ENCODE data around the gene CLINT1. TPM values are rescaled to one million over a fixed set of nuclear protein-coding genes. Genes with fewer than 3 reads are reported as not detected.

The CLINT1 gene
- polyA plus RNA-seq, 4 donors, result 37.3 to 145 (median 67.7) TPM

GRCh38 chr5:157802736-157803135, 56.2 kb downstream of the CLINT1 start:
- H3K36me3 ChIP-seq (ENCODE audit: control insufficient read depth in 3 of 3, insufficient read depth in 2 of 3, low read depth in 1 of 3, low read length in 3 of 3), result peaks cover 2 to 16% (median 12%) of the 10 kb centered on the region in 3 donors
- H3K27ac ChIP-seq (ENCODE audit: low read depth in 1 of 3, low read length in 2 of 3), result no peak overlapping the region
- H3K9me3 ChIP-seq (ENCODE audit: control insufficient read depth in 2 of 2, insufficient read depth in 1 of 2, low read depth in 1 of 2, low read length in 1 of 2), result no peaks in the 10 kb centered on the region
- no peak overlapping the region for H3K4me3 ChIP-seq (ENCODE audit: low read depth in 1 of 3, low read length in 3 of 3)
- DNase-seq (no peak), FAIRE-seq (no peak)
- 94 to 95% (median 94%) methylated on average over 6 of the region's 6 CpGs for WGBS, 3 donors
- no peaks in the 10 kb centered on the region for H3K27me3 ChIP-seq (ENCODE audit: control insufficient read depth in 3 of 3, insufficient read depth in 3 of 3, low read length in 3 of 3)
- no peaks in the 10 kb centered on the region for H3K4me1 ChIP-seq (ENCODE audit: control insufficient read depth in 3 of 3, insufficient read depth in 2 of 3, low read depth in 1 of 3, low read length in 2 of 3)

DNA sequence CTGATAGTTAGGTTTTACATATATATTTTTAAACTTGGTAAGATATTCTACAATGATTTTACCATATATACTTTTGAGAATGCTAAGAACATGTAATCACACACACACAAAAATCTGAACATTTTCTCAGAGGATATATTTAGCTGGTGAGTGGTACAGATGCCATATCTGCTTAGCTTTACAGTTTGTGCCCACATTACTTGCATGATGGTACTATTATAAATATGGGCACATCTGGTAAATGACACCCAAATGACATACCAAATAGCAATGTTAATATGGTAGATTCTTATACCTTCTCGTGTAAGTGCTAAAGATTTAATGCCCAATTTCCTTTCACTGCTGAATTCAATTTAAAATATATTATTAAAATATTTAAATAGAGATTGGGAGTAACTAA, 58.8 kb downstream of the CLINT1 start:
- DNase-seq (no peak), FAIRE-seq (no peak)
- WGBS, 3 donors, result 71 to 82% (median 78%) methylated on average over 1 of the region's 1 CpG

DNA sequence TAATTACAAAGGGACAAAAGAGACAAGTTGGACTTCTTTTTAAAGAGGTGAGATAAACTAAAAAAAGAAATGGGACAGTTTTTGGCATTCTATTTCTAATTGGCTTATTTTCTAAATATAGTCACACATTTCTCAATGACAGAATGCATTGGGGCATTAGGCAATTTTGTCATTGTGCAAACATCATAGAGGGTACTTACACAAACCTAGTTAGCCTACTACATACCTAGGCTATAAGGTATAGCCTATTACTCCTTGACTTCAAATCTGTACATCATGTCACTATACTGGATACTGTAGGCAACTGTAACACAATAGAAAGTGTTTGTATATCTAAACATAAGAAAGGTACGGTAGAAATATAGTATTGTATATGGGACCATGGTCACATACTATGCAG, 59.4 kb downstream of the CLINT1 start:
- no peak overlapping the region for H3K27ac ChIP-seq (ENCODE audit: low read depth in 1 of 3, low read length in 2 of 3)
- H3K4me3 ChIP-seq (ENCODE audit: low read depth in 1 of 3, low read length in 3 of 3), result no peak overlapping the region
- no peaks in the 10 kb centered on the region for H3K9me3 ChIP-seq (ENCODE audit: control insufficient read depth in 2 of 2, insufficient read depth in 1 of 2, low read depth in 1 of 2, low read length in 1 of 2)
- 90 to 97% (median 95%) methylated on average over 1 of the region's 1 CpG for WGBS, 3 donors
- peaks cover 2 to 21% (median 5%) of the 10 kb centered on the region in 3 donors for H3K36me3 ChIP-seq (ENCODE audit: control insufficient read depth in 3 of 3, insufficient read depth in 2 of 3, low read depth in 1 of 3, low read length in 3 of 3)
- DNase-seq (no peak), FAIRE-seq (no peak)
- H3K27me3 ChIP-seq (ENCODE audit: control insufficient read depth in 3 of 3, insufficient read depth in 3 of 3, low read length in 3 of 3), result no peaks in the 10 kb centered on the region
- no peaks in the 10 kb centered on the region for H3K4me1 ChIP-seq (ENCODE audit: control insufficient read depth in 3 of 3, insufficient read depth in 2 of 3, low read depth in 1 of 3, low read length in 2 of 3)

More for the DNA sequence above, 58.8 kb downstream of the CLINT1 start:
- Histone ChIP-seq H3K27me3 (ENCODE audit: control insufficient read depth in 3 of 3, insufficient read depth in 3 of 3, low read length in 3 of 3) (no peaks in the 10 kb centered on the region), H3K36me3 (ENCODE audit: control insufficient read depth in 3 of 3, insufficient read depth in 2 of 3, low read depth in 1 of 3, low read length in 3 of 3) (peaks cover 2 to 23% (median 5%) of the 10 kb centered on the region in 3 donors), H3K27ac (ENCODE audit: low read depth in 1 of 3, low read length in 2 of 3) (no peak overlapping the region), H3K4me3 (ENCODE audit: low read depth in 1 of 3, low read length in 3 of 3) (no peak overlapping the region), H3K4me1 (ENCODE audit: control insufficient read depth in 3 of 3, insufficient read depth in 2 of 3, low read depth in 1 of 3, low read length in 2 of 3) (no peaks in the 10 kb centered on the region), H3K9me3 (ENCODE audit: control insufficient read depth in 2 of 2, insufficient read depth in 1 of 2, low read depth in 1 of 2, low read length in 1 of 2) (no peaks in the 10 kb centered on the region)

DNA sequence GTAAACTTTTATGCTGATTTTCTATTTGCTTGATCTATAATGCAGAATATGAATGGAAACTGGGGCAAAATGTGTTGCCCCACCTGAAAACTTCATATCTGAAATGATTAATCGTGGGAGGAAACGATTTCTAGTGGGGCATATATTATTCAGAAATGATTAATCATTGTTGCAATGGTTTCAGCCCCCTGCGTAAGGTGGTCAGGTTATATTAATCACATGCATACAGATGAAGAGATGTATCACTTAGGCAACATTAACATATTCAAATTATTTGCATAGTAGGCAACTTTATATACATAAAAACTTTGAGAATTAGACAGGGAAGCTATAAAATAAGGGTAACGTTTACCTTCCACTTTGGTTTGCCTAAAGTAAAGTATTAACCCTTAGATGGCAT, 65.6 kb downstream of the CLINT1 start:
- DNase-seq (no peak), FAIRE-seq (no peak)
- 56 to 64% (median 62%) methylated on average over 4 of the region's 4 CpGs for WGBS, 3 donors
- Histone ChIP-seq H3K36me3 (ENCODE audit: control insufficient read depth in 3 of 3, insufficient read depth in 2 of 3, low read depth in 1 of 3, low read length in 3 of 3) (peaks cover 2 to 25% (median 13%) of the 10 kb centered on the region in 3 donors), H3K27me3 (ENCODE audit: control insufficient read depth in 3 of 3, insufficient read depth in 3 of 3, low read length in 3 of 3) (no peaks in the 10 kb centered on the region), H3K4me3 (ENCODE audit: low read depth in 1 of 3, low read length in 3 of 3) (no peak overlapping the region), H3K9me3 (ENCODE audit: control insufficient read depth in 2 of 2, insufficient read depth in 1 of 2, low read depth in 1 of 2, low read length in 1 of 2) (no peaks in the 10 kb centered on the region), H3K4me1 (ENCODE audit: control insufficient read depth in 3 of 3, insufficient read depth in 2 of 3, low read depth in 1 of 3, low read length in 2 of 3) (no peaks in the 10 kb centered on the region), H3K27ac (ENCODE audit: low read depth in 1 of 3, low read length in 2 of 3) (no peak overlapping the region)

DNA sequence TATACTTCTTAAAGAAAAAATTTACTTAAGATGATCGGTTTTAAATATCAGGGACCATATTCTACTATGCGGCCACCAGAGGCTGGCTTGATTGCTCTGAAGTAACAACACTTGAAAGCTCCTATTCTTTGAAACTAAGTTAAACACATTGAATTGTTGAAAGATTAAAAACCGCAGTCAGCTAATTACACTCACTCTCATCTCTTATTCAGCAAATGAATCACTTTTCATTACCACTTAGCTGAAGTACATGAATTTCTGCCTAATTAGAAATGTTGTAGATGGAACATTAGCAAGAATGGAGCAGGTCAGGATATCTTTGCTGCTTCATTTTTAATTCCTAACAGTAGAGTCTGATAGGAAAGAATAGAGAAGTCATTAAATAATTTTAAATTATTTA, 73.1 kb downstream of the CLINT1 start:
- FAIRE-seq (no peak), DNase-seq (no peak)
- WGBS, 3 donors, result 91 to 96% (median 94%) methylated on average over 3 of the region's 3 CpGs
- no peak overlapping the region for H3K4me3 ChIP-seq (ENCODE audit: low read depth in 1 of 3, low read length in 3 of 3)
- H3K36me3 ChIP-seq (ENCODE audit: control insufficient read depth in 3 of 3, insufficient read depth in 2 of 3, low read depth in 1 of 3, low read length in 3 of 3), result peaks cover 0 to 18% (median 16%) of the 10 kb centered on the region in 3 donors
- H3K27ac ChIP-seq (ENCODE audit: low read depth in 1 of 3, low read length in 2 of 3), result no peak overlapping the region
- no peaks in the 10 kb centered on the region for H3K4me1 ChIP-seq (ENCODE audit: control insufficient read depth in 3 of 3, insufficient read depth in 2 of 3, low read depth in 1 of 3, low read length in 2 of 3)
- H3K27me3 ChIP-seq (ENCODE audit: control insufficient read depth in 3 of 3, insufficient read depth in 3 of 3, low read length in 3 of 3), result no peaks in the 10 kb centered on the region
- no peaks in the 10 kb centered on the region for H3K9me3 ChIP-seq (ENCODE audit: control insufficient read depth in 2 of 2, insufficient read depth in 1 of 2, low read depth in 1 of 2, low read length in 1 of 2)

DNA sequence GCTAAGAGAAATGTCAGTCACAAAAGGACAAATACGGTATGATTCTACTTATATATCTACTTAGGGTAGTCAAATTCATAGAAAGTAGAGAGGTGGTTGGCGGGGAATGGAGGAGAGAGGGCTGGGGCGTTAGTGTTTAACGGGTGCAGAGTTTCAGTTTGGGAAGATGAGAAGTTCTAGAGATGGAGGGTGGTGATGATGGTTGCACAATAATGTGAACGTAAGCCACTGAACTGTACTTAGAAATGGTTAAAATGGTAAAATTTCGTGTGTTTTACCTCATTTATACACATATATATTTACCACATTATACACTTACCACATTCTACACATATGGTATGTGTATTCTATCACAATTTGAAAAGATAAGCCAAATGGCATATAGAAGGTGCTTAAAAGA, 79.7 kb downstream of the CLINT1 start:
- Histone ChIP-seq H3K4me1 (ENCODE audit: control insufficient read depth in 3 of 3, insufficient read depth in 2 of 3, low read depth in 1 of 3, low read length in 2 of 3) (no peaks in the 10 kb centered on the region), H3K4me3 (ENCODE audit: low read depth in 1 of 3, low read length in 3 of 3) (no peak overlapping the region), H3K27ac (ENCODE audit: low read depth in 1 of 3, low read length in 2 of 3) (no peak overlapping the region), H3K9me3 (ENCODE audit: control insufficient read depth in 2 of 2, insufficient read depth in 1 of 2, low read depth in 1 of 2, low read length in 1 of 2) (no peaks in the 10 kb centered on the region), H3K36me3 (ENCODE audit: control insufficient read depth in 3 of 3, insufficient read depth in 2 of 3, low read depth in 1 of 3, low read length in 3 of 3) (peaks cover 0 to 5% (median 0%) of the 10 kb centered on the region in 3 donors), H3K27me3 (ENCODE audit: control insufficient read depth in 3 of 3, insufficient read depth in 3 of 3, low read length in 3 of 3) (no peaks in the 10 kb centered on the region)
- FAIRE-seq, result no peak
- 78 to 85% (median 84%) methylated on average over 6 of the region's 6 CpGs for WGBS, 3 donors
- DNase-seq, result no peak

DNA sequence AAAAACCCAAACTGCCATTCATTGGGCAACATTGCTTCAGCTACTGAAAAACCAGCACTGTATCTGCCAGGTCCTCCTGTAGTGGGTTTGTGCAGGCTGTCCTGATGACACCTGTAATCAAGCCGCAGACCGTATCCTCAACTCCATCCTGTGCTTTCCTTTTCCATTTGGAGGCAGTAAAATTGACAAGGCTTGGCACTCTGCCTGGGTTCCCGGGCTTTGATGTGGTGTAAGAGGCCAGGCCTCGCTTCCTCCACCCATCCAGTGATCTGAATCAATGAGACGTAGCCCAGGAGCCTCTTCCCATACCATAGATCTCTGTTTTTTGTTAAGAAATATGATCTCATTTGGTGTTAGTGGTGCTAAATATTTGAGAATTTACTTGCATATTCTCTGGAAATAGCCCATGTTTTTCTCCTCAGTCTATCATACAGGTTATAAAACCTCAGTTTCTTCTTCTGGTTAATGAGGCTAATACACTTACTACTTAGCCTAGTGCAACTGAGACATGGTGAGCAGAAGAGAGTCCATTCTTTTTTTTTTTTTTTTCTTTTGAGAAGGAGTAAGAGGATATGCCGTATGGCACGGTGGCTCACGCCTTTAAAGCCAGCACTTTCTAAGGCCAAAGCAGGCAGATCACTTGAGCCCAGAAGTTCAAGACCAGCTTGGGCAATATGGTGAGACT, 80.7 kb downstream of the CLINT1 start:
- no peaks in the 10 kb centered on the region for H3K4me1 ChIP-seq (ENCODE audit: control insufficient read depth in 3 of 3, insufficient read depth in 2 of 3, low read depth in 1 of 3, low read length in 2 of 3)
- DNase-seq, result peak in 1 of 2 donors; percentile 69
- FAIRE-seq, result no peak
- 39 to 62% (median 53%) methylated on average over 8 of the region's 8 CpGs for WGBS, 3 donors
- no peaks in the 10 kb centered on the region for H3K36me3 ChIP-seq (ENCODE audit: control insufficient read depth in 3 of 3, insufficient read depth in 2 of 3, low read depth in 1 of 3, low read length in 3 of 3)
- no peaks in the 10 kb centered on the region for H3K27me3 ChIP-seq (ENCODE audit: control insufficient read depth in 3 of 3, insufficient read depth in 3 of 3, low read length in 3 of 3)
- no peak overlapping the region for H3K4me3 ChIP-seq (ENCODE audit: low read depth in 1 of 3, low read length in 3 of 3)
- H3K27ac ChIP-seq (ENCODE audit: low read depth in 1 of 3, low read length in 2 of 3), result no peak overlapping the region
- H3K9me3 ChIP-seq (ENCODE audit: control insufficient read depth in 2 of 2, insufficient read depth in 1 of 2, low read depth in 1 of 2, low read length in 1 of 2), result no peaks in the 10 kb centered on the region

GRCh38 chr5:157772127-157772526, 86.8 kb downstream of the CLINT1 start:
- H3K4me1 ChIP-seq (ENCODE audit: control insufficient read depth in 3 of 3, insufficient read depth in 2 of 3, low read depth in 1 of 3, low read length in 2 of 3), result no peaks in the 10 kb centered on the region
- H3K4me3 ChIP-seq (ENCODE audit: low read depth in 1 of 3, low read length in 3 of 3), result no peak overlapping the region
- H3K27ac ChIP-seq (ENCODE audit: low read depth in 1 of 3, low read length in 2 of 3), result no peak overlapping the region
- DNase-seq (no peak), FAIRE-seq (no peak)
- peaks cover 0 to 7% of the 10 kb centered on the region in 2 donors for H3K9me3 ChIP-seq (ENCODE audit: control insufficient read depth in 2 of 2, insufficient read depth in 1 of 2, low read depth in 1 of 2, low read length in 1 of 2)
- H3K36me3 ChIP-seq (ENCODE audit: control insufficient read depth in 3 of 3, insufficient read depth in 2 of 3, low read depth in 1 of 3, low read length in 3 of 3), result no peaks in the 10 kb centered on the region
- 56 to 66% (median 60%) methylated on average over 10 of the region's 10 CpGs for WGBS, 3 donors
- H3K27me3 ChIP-seq (ENCODE audit: control insufficient read depth in 3 of 3, insufficient read depth in 3 of 3, low read length in 3 of 3), result no peaks in the 10 kb centered on the region

DNA sequence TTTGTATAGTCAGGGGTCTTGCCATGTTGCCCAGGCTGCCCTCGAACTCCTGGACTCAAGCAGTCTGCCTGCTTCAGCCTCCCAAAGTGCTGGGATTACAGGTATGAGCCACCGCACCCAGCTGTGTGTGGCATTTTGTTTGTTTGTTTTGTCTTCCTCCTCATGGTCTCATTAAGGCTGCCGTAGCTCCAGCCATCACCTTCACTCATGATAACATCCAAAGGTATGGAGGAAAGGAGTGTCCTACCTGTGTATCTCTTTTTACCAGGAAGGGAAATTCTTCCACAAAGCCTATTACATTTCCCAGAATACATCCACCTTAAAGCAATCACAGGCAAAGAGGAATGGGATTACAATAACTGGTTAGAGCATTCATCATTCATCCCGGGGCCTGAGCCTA, 88.3 kb downstream of the CLINT1 start:
- Histone ChIP-seq H3K36me3 (ENCODE audit: control insufficient read depth in 3 of 3, insufficient read depth in 2 of 3, low read depth in 1 of 3, low read length in 3 of 3) (no peaks in the 10 kb centered on the region), H3K9me3 (ENCODE audit: control insufficient read depth in 2 of 2, insufficient read depth in 1 of 2, low read depth in 1 of 2, low read length in 1 of 2) (peaks cover 0 to 7% of the 10 kb centered on the region in 2 donors), H3K4me3 (ENCODE audit: low read depth in 1 of 3, low read length in 3 of 3) (no peak overlapping the region), H3K27ac (ENCODE audit: low read depth in 1 of 3, low read length in 2 of 3) (no peak overlapping the region), H3K27me3 (ENCODE audit: control insufficient read depth in 3 of 3, insufficient read depth in 3 of 3, low read length in 3 of 3) (no peaks in the 10 kb centered on the region), H3K4me1 (ENCODE audit: control insufficient read depth in 3 of 3, insufficient read depth in 2 of 3, low read depth in 1 of 3, low read length in 2 of 3) (no peaks in the 10 kb centered on the region)
- 91 to 95% (median 92%) methylated on average over 4 of the region's 4 CpGs for WGBS, 3 donors
- FAIRE-seq (no peak), DNase-seq (no peak)

All from small intestine (tissue), 7 donors.